ENCODE data around the gene SHISA2. TPM values are rescaled to one million over a fixed set of nuclear protein-coding genes. Genes with fewer than 3 reads are reported as not detected.
A peak's percentile ranks its signal among the peaks of the same experiment; 100 is the strongest.

The SHISA2 gene
- total RNA-seq, 1 donor from 2014 or later, result 0.53 TPM

DNA sequence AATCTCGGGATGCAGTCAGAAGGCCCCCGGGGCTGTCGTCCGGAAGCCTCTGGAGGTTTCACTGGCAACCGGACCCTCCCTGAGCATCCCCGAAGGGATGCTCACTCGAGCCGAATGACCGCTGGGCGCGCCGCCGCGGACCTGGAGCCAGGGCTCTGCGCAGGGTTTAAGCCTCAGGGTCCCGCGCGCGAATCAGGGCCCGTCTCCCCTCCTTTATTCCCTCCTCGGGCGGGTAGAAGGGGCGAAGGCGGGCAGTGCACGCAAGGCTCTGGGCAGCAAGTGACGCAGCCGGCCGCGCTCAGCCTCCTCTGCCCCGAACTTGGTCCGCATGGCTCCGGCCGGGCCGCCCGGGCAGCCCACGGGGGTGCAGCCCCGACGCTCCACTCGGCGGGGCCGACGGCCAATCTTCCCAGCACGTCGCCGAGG is 572 bp downstream of the SHISA2 start:
- no peak for FAIRE-seq
- TF ChIP-seq CTCF (IDR thresholded peaks at IDR 0.05; ENCODE audit: insufficient read depth, low read length, severe bottlenecking), result no peak
- no peak for DNase-seq (ENCODE audit: low read depth)
- H3K4me3 ChIP-seq (ENCODE audit: low read depth, low read length), result peak overlapping the region; percentile 8
- no peaks in the 10 kb centered on the region for H3K36me3 ChIP-seq (ENCODE audit: control insufficient read depth, insufficient read depth, low read length)
- peaks cover 22% of the 10 kb centered on the region for H3K27me3 ChIP-seq (ENCODE audit: control insufficient read depth, insufficient read depth, low read length)

GRCh38 chr13:26050568-26051230 is 1.1 kb downstream of the SHISA2 start:
- no peak for TF ChIP-seq CTCF (IDR thresholded peaks at IDR 0.05; ENCODE audit: insufficient read depth, low read length, severe bottlenecking)
- H3K4me3 ChIP-seq (ENCODE audit: low read depth, low read length), result no peak overlapping the region
- no peaks in the 10 kb centered on the region for H3K36me3 ChIP-seq (ENCODE audit: control insufficient read depth, insufficient read depth, low read length)
- FAIRE-seq (no peak), DNase-seq (ENCODE audit: low read depth) (no peak)
- peaks cover 22% of the 10 kb centered on the region for H3K27me3 ChIP-seq (ENCODE audit: control insufficient read depth, insufficient read depth, low read length)

GRCh38 chr13:26048741-26049140 is 3.1 kb downstream of the SHISA2 start:
- DNase-seq (ENCODE audit: low read depth) (no peak), FAIRE-seq (no peak)
- Histone ChIP-seq H3K36me3 (ENCODE audit: control insufficient read depth, insufficient read depth, low read length) (no peaks in the 10 kb centered on the region), H3K27me3 (ENCODE audit: control insufficient read depth, insufficient read depth, low read length) (peaks cover 22% of the 10 kb centered on the region), H3K4me3 (ENCODE audit: low read depth, low read length) (no peak overlapping the region)
- no peak for TF ChIP-seq CTCF (IDR thresholded peaks at IDR 0.05; ENCODE audit: insufficient read depth, low read length, severe bottlenecking)

GRCh38 chr13:26047040-26047439 is 4.8 kb downstream of the SHISA2 start:
- TF ChIP-seq CTCF (IDR thresholded peaks at IDR 0.05; ENCODE audit: insufficient read depth, low read length, severe bottlenecking), result no peak
- Histone ChIP-seq H3K36me3 (ENCODE audit: control insufficient read depth, insufficient read depth, low read length) (no peaks in the 10 kb centered on the region), H3K4me3 (ENCODE audit: low read depth, low read length) (no peak overlapping the region), H3K27me3 (ENCODE audit: control insufficient read depth, insufficient read depth, low read length) (peaks cover 20% of the 10 kb centered on the region)
- DNase-seq (ENCODE audit: low read depth) (no peak), FAIRE-seq (no peak)

DNA sequence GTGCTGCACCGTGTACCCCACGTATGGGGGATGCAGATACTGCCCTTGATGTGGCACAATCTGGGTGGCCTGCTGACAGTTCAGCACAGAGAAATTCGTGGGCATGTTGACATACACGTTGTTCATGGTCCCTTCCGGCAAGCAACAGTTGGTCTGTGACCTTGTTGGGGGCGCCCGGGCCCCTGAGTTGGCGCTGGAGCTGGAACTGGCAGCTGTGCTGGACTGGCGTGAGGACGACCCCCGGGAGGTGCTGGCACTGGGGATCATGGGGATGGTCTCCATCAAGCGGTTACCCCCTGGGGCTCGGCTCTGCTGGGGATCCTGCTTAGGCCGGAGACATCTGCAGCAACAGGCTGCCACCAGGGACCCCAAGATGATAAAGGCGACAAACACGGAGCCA is 5.2 kb downstream of the SHISA2 start:
- H3K36me3 ChIP-seq (ENCODE audit: control insufficient read depth, insufficient read depth, low read length), result no peaks in the 10 kb centered on the region
- DNase-seq (ENCODE audit: low read depth) (no peak), FAIRE-seq (no peak)
- no peak for TF ChIP-seq CTCF (IDR thresholded peaks at IDR 0.05; ENCODE audit: insufficient read depth, low read length, severe bottlenecking)
- peaks cover 20% of the 10 kb centered on the region for H3K27me3 ChIP-seq (ENCODE audit: control insufficient read depth, insufficient read depth, low read length)
- no peak overlapping the region for H3K4me3 ChIP-seq (ENCODE audit: low read depth, low read length)

DNA sequence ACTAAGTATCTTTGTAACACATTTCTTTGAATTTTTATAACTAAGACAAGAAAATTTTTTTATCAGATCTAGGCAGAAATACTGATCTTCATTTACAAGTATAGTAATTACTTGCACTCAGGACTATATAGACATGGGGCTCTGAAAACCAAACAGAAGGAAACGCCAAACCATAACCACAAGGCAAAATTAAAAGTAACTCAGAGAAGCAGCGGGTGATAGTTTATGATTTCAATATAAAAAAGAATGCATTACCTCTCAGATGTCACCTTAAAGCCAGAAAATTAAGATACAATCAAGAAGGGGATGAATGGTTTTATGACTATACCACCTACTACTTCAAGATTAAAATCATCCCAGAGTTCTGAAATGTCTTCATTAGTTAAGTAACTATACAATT is 6.7 kb downstream of the SHISA2 start:
- Histone ChIP-seq H3K4me3 (ENCODE audit: low read depth, low read length) (no peak overlapping the region), H3K27me3 (ENCODE audit: control insufficient read depth, insufficient read depth, low read length) (peaks cover 10% of the 10 kb centered on the region), H3K36me3 (ENCODE audit: control insufficient read depth, insufficient read depth, low read length) (no peaks in the 10 kb centered on the region)
- DNase-seq (ENCODE audit: low read depth) (no peak), FAIRE-seq (no peak)
- no peak for TF ChIP-seq CTCF (IDR thresholded peaks at IDR 0.05; ENCODE audit: insufficient read depth, low read length, severe bottlenecking)
